Ascending aorta (tissue), 2 donors: Measurements from ENCODE around the gene SLC9C2. TPM values are rescaled to one million over a fixed set of nuclear protein-coding genes. Genes with fewer than 3 reads are reported as not detected.
"Not testable (repeated sequence)": the region's sequence is repeated elsewhere in the genome, so short reads cannot be mapped to it uniquely, and the experiment has no call there.

Source experiments
- DNase-seq, 2 donors: peaks; one replicate each; pipeline ENCODE4 v3.0.0-alpha.2; 2019; ENCODE audit warnings: low spot score in 2 of 2
- H3K27ac ChIP-seq, 2 donors: fragments of 200-600 bp; sonication (generic); one replicate each; pipeline ENCODE4 v1.5.1; 2016 to 2017; ENCODE audit warnings: mild to moderate bottlenecking in 1 of 2
- H3K27me3 ChIP-seq: fragments of 200-600 bp; sonication (generic); one replicate; pipeline ENCODE4 v1.5.1; 2017
- H3K36me3 ChIP-seq, 2 donors: fragments of 200-600 bp; sonication (generic); one replicate each; pipeline ENCODE4 v1.5.1; 2016
- H3K4me1 ChIP-seq, 2 donors: fragments of 200-600 bp; sonication (generic); one replicate each; pipeline ENCODE4 v1.5.1; 2016 to 2017; ENCODE audit warnings: mild to moderate bottlenecking in 1 of 2
- H3K4me3 ChIP-seq, 2 donors: fragments of 200-600 bp; sonication (generic); one replicate each; pipeline ENCODE4 v1.5.1; 2016 to 2017; ENCODE audit warnings: mild to moderate bottlenecking in 1 of 2
- H3K9me3 ChIP-seq, 2 donors: fragments of 200-600 bp; sonication (generic); one replicate each; pipeline ENCODE4 v1.5.1; 2016
- intact Hi-C: fragments of 100-400 bp; cut with DNase I; formaldehyde crosslinking; loops from one replicate; pipeline ENCODE4 v1.15.1; 2023
- total RNA-seq: library from RNA; depleted of rRNA; stranded (reverse); fragments of >200 nt; gene quantifications from one replicate; pipeline ENCODE4 v1.1.0, GENCODE V29; 2016
- TF ChIP-seq, protein P1 (sequence below), 3 experiments: fragments of 200-600 bp in 2 of 3; fragments of 450-650 bp in 1 of 3; sonication (generic) in 2 of 3; IDR thresholded peaks; one replicate each; pipeline ENCODE4 v1.5.1; 2016 to 2019; ENCODE audit warnings: antibody characterized with exemption in 3 of 3, mild to moderate bottlenecking in 1 of 3, moderate library complexity in 1 of 3

The SLC9C2 gene, protein sequence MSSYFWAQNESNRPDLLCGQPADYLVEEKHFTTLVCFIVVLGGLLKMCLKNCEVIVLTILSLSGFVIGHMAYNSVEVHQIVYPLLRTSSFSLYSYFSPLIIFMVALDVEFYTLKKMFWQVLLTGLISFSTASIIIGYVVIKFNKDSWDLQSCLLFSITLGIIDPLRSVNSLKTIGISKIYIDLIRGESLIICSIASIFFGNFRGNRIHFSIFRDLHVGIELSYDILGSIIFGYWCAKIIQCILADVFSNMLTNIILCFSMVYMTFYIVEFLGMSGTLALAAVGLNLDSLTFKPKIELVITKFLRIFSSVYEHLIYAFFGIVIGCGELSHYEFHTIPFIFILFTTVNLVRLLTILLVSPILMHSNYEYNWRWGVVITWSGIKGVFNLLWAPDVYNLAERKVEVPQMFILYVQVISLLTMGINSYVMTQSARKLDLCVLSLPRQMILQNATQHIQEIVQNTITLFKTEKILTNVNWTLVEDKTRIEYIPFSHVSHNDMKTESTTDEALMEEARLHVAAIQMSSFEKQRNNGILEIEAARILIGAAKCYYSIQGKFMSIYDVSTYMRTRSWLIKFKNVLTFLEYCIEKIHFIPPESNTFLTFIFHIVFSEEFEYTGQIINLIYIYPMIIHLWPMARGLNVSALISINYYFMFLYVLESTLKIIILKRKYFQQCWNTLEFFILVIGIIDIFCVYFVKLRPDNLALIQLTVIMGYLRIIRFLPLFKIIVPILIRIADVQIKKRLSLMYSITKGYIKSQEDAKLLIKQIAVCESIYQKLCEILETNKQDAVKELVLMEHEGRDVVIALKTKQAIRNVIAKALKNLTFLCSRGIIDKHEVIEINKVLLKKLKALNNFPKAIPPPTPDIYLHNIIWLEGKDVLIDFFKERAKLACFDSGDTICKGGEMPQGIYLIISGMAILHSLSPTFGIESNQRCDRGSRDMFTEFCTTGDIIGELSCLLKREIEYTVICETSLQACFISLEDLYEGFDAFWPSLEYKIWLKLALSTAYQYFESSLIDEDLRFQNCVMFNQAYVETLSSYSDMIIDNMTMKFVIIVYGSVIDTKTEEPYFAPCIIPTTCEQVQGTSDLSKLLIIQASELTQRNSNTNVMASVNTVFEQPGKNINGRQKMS
- total RNA-seq: not detected

DNA sequence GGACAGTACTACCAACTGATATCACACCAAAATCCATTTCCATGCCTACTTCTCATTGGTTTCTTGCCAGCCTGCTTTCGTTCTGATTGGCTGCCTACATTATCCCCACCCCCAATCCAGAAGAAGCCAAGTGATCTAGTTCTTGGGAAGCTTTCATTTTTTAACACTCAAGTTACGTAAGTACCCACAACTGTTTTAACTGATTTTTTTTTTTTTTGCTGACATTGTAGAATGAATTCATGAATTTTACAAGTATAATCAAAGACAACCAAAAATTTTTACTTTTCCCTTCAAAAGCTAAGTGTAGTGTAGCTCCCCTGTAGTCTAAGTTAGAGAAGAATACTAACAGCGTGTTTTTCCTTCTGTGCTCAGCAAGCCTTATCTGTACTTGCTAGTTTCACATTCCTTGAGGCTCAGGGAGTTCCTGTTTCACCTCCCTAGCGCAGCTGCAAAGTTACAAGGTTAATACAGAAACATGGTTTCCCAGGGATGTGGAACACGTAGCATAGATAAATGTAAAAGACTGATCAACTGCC is at the start of gene SLC9C2:
Gene SLC9C2 (minus strand): TSS at position 17 of the 536 bp plus-strand sequence. CDS start 1,296 bp downstream, outside the sequence.
- intact Hi-C loops: no loop called here
- TF ChIP-seq, protein P1, sequence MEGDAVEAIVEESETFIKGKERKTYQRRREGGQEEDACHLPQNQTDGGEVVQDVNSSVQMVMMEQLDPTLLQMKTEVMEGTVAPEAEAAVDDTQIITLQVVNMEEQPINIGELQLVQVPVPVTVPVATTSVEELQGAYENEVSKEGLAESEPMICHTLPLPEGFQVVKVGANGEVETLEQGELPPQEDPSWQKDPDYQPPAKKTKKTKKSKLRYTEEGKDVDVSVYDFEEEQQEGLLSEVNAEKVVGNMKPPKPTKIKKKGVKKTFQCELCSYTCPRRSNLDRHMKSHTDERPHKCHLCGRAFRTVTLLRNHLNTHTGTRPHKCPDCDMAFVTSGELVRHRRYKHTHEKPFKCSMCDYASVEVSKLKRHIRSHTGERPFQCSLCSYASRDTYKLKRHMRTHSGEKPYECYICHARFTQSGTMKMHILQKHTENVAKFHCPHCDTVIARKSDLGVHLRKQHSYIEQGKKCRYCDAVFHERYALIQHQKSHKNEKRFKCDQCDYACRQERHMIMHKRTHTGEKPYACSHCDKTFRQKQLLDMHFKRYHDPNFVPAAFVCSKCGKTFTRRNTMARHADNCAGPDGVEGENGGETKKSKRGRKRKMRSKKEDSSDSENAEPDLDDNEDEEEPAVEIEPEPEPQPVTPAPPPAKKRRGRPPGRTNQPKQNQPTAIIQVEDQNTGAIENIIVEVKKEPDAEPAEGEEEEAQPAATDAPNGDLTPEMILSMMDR (IDR thresholded peaks at IDR 0.05): no peak

DNA sequence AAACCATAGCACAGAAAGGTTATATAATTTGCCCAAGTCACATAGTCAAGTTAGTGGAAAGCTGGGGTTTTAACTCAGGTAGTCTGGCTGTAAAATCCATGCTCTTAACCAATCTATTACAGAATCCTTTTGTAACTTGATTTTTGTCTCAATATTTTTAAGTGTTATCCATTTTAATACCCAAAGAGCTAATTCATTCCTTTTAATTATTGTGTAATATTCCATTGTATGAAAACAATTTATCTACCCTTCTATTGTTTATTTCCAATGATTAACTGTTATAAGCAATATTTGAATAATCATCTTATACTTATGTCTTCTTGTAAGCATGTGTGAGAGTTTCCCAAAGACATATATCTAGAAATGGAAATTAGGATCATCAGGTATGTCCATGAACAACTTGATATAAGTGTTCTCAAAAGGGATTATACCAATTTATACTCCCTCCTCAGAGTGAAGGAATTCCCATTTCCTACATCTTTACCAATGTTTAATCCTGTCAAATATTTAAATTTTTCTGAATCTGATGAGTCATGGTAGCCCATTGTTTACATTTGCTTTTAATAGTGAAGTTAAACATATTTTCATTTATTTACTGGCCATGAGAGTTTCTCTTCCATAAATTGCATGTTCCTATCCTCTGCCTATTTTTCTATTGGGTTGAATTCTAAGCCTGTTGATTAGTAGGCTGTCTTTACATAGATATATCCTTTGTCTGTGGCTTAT is 46.2 kb upstream of the SLC9C2 start:
- no peak overlapping the region for H3K4me3 ChIP-seq
- no peak overlapping the region for H3K27ac ChIP-seq
- TF ChIP-seq, protein P1 (IDR thresholded peaks at IDR 0.05): no peak
- H3K27me3 ChIP-seq: no peaks in the 10 kb centered on the region
- DNase-seq: no peak
- no peaks in the 10 kb centered on the region for H3K9me3 ChIP-seq
- H3K4me1 ChIP-seq: no peaks in the 10 kb centered on the region
- H3K36me3 ChIP-seq: no peaks in the 10 kb centered on the region
- intact Hi-C loops: no loop called here

More for the DNA sequence above, at the start of gene SLC9C2:
- Histone ChIP-seq H3K9me3 (no peaks in the 10 kb centered on the region), H3K4me3 (peak within 1 kb of the TSS; percentile 51 to 56), H3K27ac (no peak within 1 kb of the TSS), H3K27me3 (no peaks in the 10 kb centered on the region), H3K4me1 (no peaks in the 10 kb centered on the region), H3K36me3 (no peaks in the 10 kb centered on the region)
- no peak for DNase-seq

GRCh38 chr1:173646656-173647055 is 43.8 kb upstream of the SLC9C2 start:
- intact Hi-C loops: no loop called here
- no peak overlapping the region for H3K27ac ChIP-seq
- TF ChIP-seq, protein P1 (IDR thresholded peaks at IDR 0.05): no peak
- H3K4me3 ChIP-seq: no peak overlapping the region
- no peak for DNase-seq
- no peaks in the 10 kb centered on the region for H3K9me3 ChIP-seq
- H3K27me3 ChIP-seq: no peaks in the 10 kb centered on the region
- H3K4me1 ChIP-seq: no peaks in the 10 kb centered on the region
- H3K36me3 ChIP-seq: no peaks in the 10 kb centered on the region

GRCh38 chr1:173642450-173643139 is 39.7 kb upstream of the SLC9C2 start:
- intact Hi-C loops, H3K9me3 ChIP-seq, H3K27me3 ChIP-seq, DNase-seq, H3K36me3 ChIP-seq, H3K27ac ChIP-seq, H3K4me1 ChIP-seq, H3K4me3 ChIP-seq: not testable (repeated sequence)

- intact Hi-C loops: no loop called here
- no peak overlapping the region for H3K27ac ChIP-seq
- TF ChIP-seq, protein P1 (IDR thresholded peaks at IDR 0.05): no peak
Measured at GRCh38 chr1:173639102-173639501, 36.2 kb upstream of the SLC9C2 start.

More at GRCh38 chr1:173639102-173639501, 36.2 kb upstream of the SLC9C2 start:
- H3K27me3 ChIP-seq: no peaks in the 10 kb centered on the region
- H3K9me3 ChIP-seq: peaks cover 0 to 6% of the 10 kb centered on the region in 2 donors
- DNase-seq: no peak
- H3K4me1 ChIP-seq: no peaks in the 10 kb centered on the region
- H3K4me3 ChIP-seq: no peak overlapping the region
- no peaks in the 10 kb centered on the region for H3K36me3 ChIP-seq
